PFSK-1 (cell line): ENCODE measurements around the gene POU2F1.

Experiments used
- FOXP2 ChIP-seq: optimal IDR thresholded peaks from 2 replicates; pipeline ENCODE3; 2011; ENCODE audit warnings: borderline replicate concordance, control low read depth, inconsistent platforms; ENCODE audit not compliant: insufficient read depth; ENCODE audit errors: extremely low read length, extremely low read depth
- POLR2AphosphoS5 ChIP-seq: IDR thresholded peaks from 2 replicates; pipeline ENCODE4 v1.6.1; 2012; ENCODE audit warnings: low read depth, mild to moderate bottlenecking, control low read depth, low read length, moderate library complexity
- REST ChIP-seq, 2 experiments: IDR thresholded peaks; 2 replicates each; pipeline versions ENCODE4 v1.6.1 to v1.8.0; 2011 to 2012; ENCODE audit warnings: low read depth in 2 of 2, low read length in 2 of 2, control low read depth in 1 of 2, inconsistent platforms in 1 of 2, mild to moderate bottlenecking in 1 of 2, moderate library complexity in 1 of 2; ENCODE audit not compliant: insufficient read depth in 1 of 2
- SIN3A ChIP-seq: IDR thresholded peaks from 2 replicates; pipeline ENCODE4 v1.6.1; 2012; ENCODE audit warnings: mild to moderate bottlenecking, low read length, moderate library complexity, borderline replicate concordance; ENCODE audit not compliant: insufficient read depth
- TAF1 ChIP-seq: IDR thresholded peaks from 2 replicates; pipeline ENCODE4 v1.6.1; 2012; ENCODE audit warnings: low read length, control low read depth, borderline replicate concordance; ENCODE audit not compliant: insufficient read depth

- no peak for TF ChIP-seq POLR2AphosphoS5
- TF ChIP-seq SIN3A: no peak
- TF ChIP-seq TAF1: no peak
- TF ChIP-seq FOXP2: no peak
- no peak for TF ChIP-seq REST (IDR thresholded peaks at IDR 0.05; ENCODE audit: insufficient read depth in 1 of 2, low read depth in 2 of 2, low read length in 2 of 2)
These were observed 71.0 kb downstream of the POU2F1 start for GRCh38 chr1:167291539-167292185.
